ENCODE data around the gene ATP5F1E. TPM values are rescaled to one million over a fixed set of nuclear protein-coding genes. Genes with fewer than 3 reads are reported as not detected.

Gene ATP5F1E
- total RNA-seq, 2 experiments from 2014 or later: 51.1 to 53.1 TPM

DNA sequence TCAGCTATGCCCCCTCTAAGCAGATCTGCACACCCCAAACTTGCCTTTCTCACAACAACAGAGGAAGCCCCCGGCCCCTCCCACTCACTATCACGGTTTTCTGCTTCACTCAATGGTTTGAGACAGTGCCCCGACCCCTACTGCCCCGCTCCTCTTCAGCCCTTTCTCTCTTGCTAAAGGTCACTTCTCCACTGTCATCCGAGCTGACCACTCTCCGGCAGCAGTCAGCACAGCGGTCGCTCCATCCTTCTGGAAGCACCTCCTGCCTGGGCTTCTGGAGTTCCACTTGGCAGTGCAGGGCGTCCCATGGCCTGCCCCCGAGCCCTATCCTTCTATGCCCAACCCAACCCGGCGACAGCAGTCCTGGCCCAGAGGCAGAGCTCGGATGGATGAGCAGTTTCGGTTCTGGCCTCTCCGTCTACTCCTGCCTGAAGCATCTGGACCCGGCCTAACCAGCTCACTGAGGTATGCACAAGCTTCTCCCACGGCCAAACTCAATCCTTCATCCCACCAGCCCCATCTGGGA, 29.2 kb downstream of the ATP5F1E start:
- Histone ChIP-seq H3K27ac (ENCODE audit: low read depth in 1 of 2, low read length in 2 of 2) (no peak overlapping the region), H3K27me3 (ENCODE audit: control insufficient read depth in 1 of 2, insufficient read depth in 2 of 2, low read length in 2 of 2) (no peaks in the 10 kb centered on the region), H3K4me3 (ENCODE audit: low read length) (no peak overlapping the region), H3K9me3 (ENCODE audit: control insufficient read depth in 1 of 2, insufficient read depth in 1 of 2, low read length in 2 of 2) (no peaks in the 10 kb centered on the region), H3K36me3 (ENCODE audit: insufficient read depth, low read length) (no peaks in the 10 kb centered on the region), H3K4me1 (ENCODE audit: insufficient read depth, low read length) (peaks cover 40% of the 10 kb centered on the region)
- CTCF ChIA-PET: no interaction called here
- POLR2A ChIA-PET: no interaction called here
- Mint-ChIP-seq H3K4me3 (no peak overlapping the region), H3K27me3 (no peaks in the 10 kb centered on the region), H3K27ac (peak overlapping the region; percentile 76), H3K36me3 (ENCODE audit: low read depth) (peaks cover 5% of the 10 kb centered on the region), H3K4me1 (ENCODE audit: low read depth) (peaks cover 37% of the 10 kb centered on the region), H3K9me3 (no peaks in the 10 kb centered on the region)
- DNase-seq (no peak), ATAC-seq (ENCODE audit: poor library complexity) (no peak)
- intact Hi-C loops (cut with DNase I, micrococcal nuclease): no loop called here
- TF ChIP-seq, protein P1, sequence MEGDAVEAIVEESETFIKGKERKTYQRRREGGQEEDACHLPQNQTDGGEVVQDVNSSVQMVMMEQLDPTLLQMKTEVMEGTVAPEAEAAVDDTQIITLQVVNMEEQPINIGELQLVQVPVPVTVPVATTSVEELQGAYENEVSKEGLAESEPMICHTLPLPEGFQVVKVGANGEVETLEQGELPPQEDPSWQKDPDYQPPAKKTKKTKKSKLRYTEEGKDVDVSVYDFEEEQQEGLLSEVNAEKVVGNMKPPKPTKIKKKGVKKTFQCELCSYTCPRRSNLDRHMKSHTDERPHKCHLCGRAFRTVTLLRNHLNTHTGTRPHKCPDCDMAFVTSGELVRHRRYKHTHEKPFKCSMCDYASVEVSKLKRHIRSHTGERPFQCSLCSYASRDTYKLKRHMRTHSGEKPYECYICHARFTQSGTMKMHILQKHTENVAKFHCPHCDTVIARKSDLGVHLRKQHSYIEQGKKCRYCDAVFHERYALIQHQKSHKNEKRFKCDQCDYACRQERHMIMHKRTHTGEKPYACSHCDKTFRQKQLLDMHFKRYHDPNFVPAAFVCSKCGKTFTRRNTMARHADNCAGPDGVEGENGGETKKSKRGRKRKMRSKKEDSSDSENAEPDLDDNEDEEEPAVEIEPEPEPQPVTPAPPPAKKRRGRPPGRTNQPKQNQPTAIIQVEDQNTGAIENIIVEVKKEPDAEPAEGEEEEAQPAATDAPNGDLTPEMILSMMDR (IDR thresholded peaks at IDR 0.05): no peak

DNA sequence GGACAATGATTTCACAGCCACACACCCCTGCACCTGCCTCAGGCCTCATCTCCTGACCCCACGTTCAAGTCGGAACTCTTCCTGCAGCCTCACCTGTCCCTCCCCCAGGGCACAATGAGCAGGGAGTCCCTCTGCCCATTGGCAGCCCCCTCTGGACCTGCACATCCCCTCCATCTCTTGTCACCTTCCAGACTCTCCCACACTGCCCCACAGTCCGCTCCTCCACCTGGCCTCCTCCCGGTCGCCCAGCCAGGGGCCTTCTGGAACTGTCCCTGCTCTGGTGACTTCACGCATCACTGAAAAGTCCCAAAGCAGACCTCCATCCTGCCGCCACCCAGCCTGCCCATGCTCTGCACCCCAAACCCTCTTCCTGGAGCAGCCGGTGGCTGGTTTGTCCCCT, 29.7 kb downstream of the ATP5F1E start:
- no peaks in the 10 kb centered on the region for H3K27me3 Mint-ChIP-seq
- H3K36me3 ChIP-seq (ENCODE audit: insufficient read depth, low read length): peaks cover 2% of the 10 kb centered on the region
- ATAC-seq (ENCODE audit: poor library complexity) (no peak), DNase-seq (no peak)
- H3K4me1 Mint-ChIP-seq (ENCODE audit: low read depth): peaks cover 37% of the 10 kb centered on the region
- no peak overlapping the region for H3K4me3 Mint-ChIP-seq
- H3K27ac ChIP-seq (ENCODE audit: low read depth in 1 of 2, low read length in 2 of 2): no peak overlapping the region
- peaks cover 34% of the 10 kb centered on the region for H3K4me1 ChIP-seq (ENCODE audit: insufficient read depth, low read length)
- no peaks in the 10 kb centered on the region for H3K27me3 ChIP-seq (ENCODE audit: control insufficient read depth in 1 of 2, insufficient read depth in 2 of 2, low read length in 2 of 2)
- TF ChIP-seq, protein P1 (IDR thresholded peaks at IDR 0.05): no peak
- H3K9me3 Mint-ChIP-seq: no peaks in the 10 kb centered on the region
- intact Hi-C loops (cut with DNase I, micrococcal nuclease): no loop called here
- no peaks in the 10 kb centered on the region for H3K9me3 ChIP-seq (ENCODE audit: control insufficient read depth in 1 of 2, insufficient read depth in 1 of 2, low read length in 2 of 2)
- H3K27ac Mint-ChIP-seq: no peak overlapping the region
- H3K4me3 ChIP-seq (ENCODE audit: low read length): no peak overlapping the region
- POLR2A ChIA-PET: no interaction called here
- CTCF ChIA-PET: no interaction called here
- peaks cover 11% of the 10 kb centered on the region for H3K36me3 Mint-ChIP-seq (ENCODE audit: low read depth)

DNA sequence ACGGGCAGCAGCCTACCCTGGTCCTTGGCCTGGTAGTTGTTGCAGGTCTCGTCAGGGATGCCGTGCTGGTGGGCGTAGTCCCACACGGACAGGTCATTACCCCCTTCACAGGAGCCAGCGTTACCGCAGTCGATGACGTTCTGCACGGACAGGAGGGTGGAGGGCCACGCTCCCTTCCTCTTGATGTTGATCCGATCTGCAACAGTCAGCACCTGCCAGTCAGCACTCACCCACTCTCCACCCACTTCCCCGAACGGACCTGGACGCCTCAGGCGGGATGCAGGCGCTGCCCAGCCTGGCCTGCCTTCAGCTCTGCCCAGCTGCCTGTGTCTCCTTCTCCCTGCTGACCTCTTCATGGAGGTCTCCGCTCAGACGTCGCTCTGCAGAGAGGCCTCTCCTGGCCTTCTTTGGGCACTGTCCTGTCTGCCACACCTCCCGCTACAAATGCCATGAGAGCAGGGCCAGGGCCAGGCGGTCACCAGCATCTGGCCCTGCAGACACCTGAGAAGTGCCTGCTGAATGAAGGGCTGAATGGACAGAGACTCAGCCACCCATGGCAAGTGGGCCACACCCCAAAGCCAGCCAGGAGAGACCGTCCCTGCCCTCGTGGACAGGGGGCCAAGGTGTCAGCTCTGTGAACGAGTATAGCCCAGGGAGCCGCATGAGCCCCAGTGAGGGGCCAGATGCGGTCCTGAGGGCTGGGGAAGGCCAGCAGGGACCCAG, 30.5 kb downstream of the ATP5F1E start:
- no peak overlapping the region for H3K27ac ChIP-seq (ENCODE audit: low read depth in 1 of 2, low read length in 2 of 2)
- no peak for DNase-seq
- CTCF ChIA-PET: no interaction called here

More for the DNA sequence above, 30.5 kb downstream of the ATP5F1E start:
- peaks cover 19% of the 10 kb centered on the region for H3K36me3 Mint-ChIP-seq (ENCODE audit: low read depth)
- POLR2A ChIA-PET: no interaction called here
- no peak for ATAC-seq (ENCODE audit: poor library complexity)
- H3K27ac Mint-ChIP-seq: no peak overlapping the region
- H3K4me1 ChIP-seq (ENCODE audit: insufficient read depth, low read length): peaks cover 32% of the 10 kb centered on the region
- H3K9me3 ChIP-seq (ENCODE audit: control insufficient read depth in 1 of 2, insufficient read depth in 1 of 2, low read length in 2 of 2): no peaks in the 10 kb centered on the region
- H3K9me3 Mint-ChIP-seq: no peaks in the 10 kb centered on the region
- H3K27me3 ChIP-seq (ENCODE audit: control insufficient read depth in 1 of 2, insufficient read depth in 2 of 2, low read length in 2 of 2): no peaks in the 10 kb centered on the region
- TF ChIP-seq, protein P1 (IDR thresholded peaks at IDR 0.05): no peak
- no peaks in the 10 kb centered on the region for H3K27me3 Mint-ChIP-seq
- no peak overlapping the region for H3K4me3 Mint-ChIP-seq
- H3K4me3 ChIP-seq (ENCODE audit: low read length): no peak overlapping the region
- peaks cover 37% of the 10 kb centered on the region for H3K4me1 Mint-ChIP-seq (ENCODE audit: low read depth)
- intact Hi-C loops (cut with DNase I, micrococcal nuclease): no loop called here
- peaks cover 8% of the 10 kb centered on the region for H3K36me3 ChIP-seq (ENCODE audit: insufficient read depth, low read length)

Data from CD4-positive, alpha-beta T cell (primary cell).